ENCODE measurements around the gene MGAT4B.

DNA sequence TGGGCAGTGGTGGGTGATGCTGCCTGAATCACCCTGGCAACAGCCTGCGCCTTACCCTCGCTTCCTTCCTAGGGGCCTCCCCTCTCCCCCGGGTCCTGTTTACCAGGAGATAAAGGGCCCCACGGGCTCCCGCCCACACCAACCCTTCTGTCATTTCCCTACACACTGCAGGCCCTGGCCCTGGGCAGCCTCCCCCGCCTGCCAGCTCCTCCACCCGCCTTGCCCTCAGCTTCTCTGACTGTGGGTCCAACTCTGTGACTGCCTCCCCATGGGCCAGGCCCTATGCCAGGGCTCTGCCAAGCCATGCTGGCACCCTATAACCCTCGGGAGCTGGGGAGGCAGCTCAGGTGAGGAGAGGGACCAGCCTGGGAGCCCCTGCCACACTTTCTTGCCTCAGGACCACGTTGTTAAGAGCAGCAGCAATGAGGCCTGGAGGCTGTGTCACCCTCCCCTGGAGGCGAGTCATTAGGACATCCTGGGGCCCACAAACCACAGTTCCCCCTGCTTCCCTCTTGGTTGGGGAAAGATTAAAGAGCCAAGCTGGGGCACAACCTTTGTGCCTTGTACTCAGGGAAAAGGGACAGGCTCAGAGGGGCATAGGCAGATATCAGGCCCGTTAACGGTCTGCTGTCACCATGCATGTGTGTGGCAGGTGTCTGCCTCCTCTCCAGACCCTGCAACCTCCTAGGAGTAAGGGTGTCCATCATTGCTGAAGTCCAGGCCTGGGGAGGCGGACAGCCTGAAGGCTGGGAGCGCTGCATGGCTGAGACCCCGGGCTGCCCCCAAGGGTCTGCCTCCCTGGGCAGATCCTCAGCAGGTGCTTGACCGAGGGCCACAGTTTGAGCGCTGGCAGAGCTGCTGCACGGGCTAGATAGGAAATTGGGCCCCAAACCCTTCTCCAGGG lies 2.8 kb downstream of the MGAT4B start:
- TF ChIP-seq CTCF (IDR thresholded peaks at IDR 0.05; ENCODE audit: insufficient read depth, low read depth, low read length): no peak
- no peak for TF ChIP-seq EZH2 (IDR thresholded peaks at IDR 0.05; ENCODE audit: insufficient read depth, low read length)
